ENCODE results near the gene DNAJB13.

DNAJB13 gene

DNA sequence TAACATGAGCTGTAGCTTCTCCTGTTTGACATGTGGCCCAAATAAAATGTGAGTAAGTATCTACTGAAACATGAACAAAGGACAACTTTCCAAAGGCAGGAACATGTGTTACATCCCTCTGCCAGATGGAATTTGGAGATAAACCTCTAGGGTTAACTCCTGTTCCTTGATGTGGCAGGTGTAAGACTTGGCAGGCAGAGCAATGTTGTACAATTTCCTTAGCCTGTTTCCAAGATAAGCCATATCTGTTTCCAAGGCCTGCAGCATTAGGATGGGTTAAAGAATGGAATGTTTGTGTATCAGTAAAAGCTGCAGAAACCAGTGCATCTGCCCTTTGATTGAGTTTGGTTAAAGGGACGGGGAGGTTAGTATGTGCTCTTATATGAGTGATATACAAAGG lies 8.8 kb upstream of the DNAJB13 start:
- TF ChIP-seq, protein P1, sequence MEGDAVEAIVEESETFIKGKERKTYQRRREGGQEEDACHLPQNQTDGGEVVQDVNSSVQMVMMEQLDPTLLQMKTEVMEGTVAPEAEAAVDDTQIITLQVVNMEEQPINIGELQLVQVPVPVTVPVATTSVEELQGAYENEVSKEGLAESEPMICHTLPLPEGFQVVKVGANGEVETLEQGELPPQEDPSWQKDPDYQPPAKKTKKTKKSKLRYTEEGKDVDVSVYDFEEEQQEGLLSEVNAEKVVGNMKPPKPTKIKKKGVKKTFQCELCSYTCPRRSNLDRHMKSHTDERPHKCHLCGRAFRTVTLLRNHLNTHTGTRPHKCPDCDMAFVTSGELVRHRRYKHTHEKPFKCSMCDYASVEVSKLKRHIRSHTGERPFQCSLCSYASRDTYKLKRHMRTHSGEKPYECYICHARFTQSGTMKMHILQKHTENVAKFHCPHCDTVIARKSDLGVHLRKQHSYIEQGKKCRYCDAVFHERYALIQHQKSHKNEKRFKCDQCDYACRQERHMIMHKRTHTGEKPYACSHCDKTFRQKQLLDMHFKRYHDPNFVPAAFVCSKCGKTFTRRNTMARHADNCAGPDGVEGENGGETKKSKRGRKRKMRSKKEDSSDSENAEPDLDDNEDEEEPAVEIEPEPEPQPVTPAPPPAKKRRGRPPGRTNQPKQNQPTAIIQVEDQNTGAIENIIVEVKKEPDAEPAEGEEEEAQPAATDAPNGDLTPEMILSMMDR (IDR thresholded peaks at IDR 0.05; ENCODE audit: extremely low read depth, missing control alignments), result no peak
- no peak for DNase-seq (ENCODE audit: low spot score)

DNA sequence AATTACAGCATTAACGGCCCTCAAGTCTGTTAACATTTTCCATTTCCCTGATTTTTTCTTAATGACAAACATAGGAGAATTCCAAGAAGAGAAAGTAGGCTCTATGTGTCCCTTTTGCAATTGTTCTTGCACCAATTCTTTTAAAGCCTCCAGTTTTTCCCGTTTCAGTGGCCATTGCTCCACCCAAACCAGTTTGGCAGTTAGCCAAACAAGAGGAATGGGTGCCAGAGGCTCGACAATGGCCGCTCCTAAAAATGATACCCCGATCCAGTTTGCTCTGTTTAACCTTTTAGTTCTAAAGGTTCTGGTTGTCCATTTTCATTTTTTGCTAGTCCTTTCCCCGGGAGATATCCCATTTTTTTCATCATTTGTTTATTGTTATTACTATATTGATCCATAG lies 6.7 kb upstream of the DNAJB13 start:
- DNase-seq (ENCODE audit: low spot score), result no peak
- TF ChIP-seq, protein P1 (IDR thresholded peaks at IDR 0.05; ENCODE audit: extremely low read depth, missing control alignments), result no peak

DNA sequence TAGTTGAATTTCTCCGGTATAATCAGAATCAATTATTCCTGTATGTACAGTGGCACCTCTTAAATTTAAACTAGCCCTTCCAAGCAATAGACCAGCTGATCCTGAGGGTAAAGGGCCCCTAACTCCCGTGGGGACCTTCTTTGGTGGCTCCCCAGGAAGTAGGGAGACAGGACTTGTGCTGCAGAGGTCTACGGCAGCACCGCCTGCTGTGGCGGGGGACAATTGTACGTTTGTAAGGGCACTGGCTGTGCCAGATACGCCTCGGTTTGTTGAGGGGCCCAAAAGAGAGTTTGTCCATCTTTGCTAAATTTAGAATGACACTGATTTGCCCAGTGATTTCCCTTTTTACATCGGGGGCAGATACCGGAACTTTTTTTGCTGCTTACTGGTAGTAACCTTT lies 5.9 kb upstream of the DNAJB13 start:
- no peak for DNase-seq (ENCODE audit: low spot score)
- TF ChIP-seq, protein P1 (IDR thresholded peaks at IDR 0.05; ENCODE audit: extremely low read depth, missing control alignments), result no peak

DNA sequence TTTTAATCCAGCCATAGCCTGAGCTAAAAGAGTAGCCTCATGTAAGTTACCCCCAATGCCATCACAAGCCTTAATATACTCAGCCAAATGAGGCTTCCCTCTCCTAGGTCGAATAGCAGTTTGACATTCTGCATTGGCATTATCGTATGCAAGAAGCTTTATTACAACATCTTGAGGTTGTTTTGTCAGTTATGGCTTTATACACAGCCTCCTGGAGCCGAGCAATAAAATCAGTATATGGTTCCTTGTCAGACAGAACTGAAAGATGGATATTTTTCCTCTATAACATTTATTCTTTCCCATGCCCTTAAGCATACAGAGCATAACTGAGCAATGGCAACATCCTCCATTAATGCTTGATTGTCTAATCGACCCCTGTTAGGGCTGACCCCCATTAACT lies 5.4 kb upstream of the DNAJB13 start:
- DNase-seq (ENCODE audit: low spot score), result no peak
- TF ChIP-seq, protein P1 (IDR thresholded peaks at IDR 0.05; ENCODE audit: extremely low read depth, missing control alignments), result no peak

DNA sequence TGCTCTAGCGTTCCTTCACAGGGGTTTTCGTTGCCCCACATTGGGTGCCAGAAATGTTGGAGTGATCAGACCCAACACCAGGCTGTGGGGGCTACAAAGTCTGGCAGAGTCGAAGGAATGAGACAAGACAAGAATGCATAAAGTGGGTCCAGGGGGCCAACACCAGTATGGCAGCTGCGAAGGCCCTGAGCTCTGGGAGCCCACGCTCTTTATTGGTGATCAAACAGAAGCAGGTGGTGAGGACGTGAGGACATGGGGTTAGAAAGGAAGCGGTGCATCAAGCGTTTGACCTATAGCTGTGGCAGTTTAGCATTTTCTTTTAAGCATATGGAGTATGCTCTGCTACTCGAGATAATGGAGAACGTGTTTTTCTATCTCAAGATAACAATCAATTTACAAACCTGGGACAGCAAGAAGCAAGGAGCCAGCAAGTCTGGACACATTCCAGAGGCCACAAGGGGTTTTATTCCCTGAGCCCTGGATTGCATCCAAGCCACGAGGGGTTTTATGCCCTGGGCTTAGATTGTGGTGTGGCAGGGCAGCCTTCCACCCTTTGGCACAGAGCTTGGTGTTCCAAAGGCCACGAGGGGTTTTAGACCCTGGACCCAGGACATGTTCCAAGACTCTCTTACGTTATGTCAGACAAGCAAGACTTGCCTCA lies 3.9 kb upstream of the DNAJB13 start:
- no peak for DNase-seq (ENCODE audit: low spot score)
- TF ChIP-seq, protein P1 (IDR thresholded peaks at IDR 0.05; ENCODE audit: extremely low read depth, missing control alignments), result no peak

DNA sequence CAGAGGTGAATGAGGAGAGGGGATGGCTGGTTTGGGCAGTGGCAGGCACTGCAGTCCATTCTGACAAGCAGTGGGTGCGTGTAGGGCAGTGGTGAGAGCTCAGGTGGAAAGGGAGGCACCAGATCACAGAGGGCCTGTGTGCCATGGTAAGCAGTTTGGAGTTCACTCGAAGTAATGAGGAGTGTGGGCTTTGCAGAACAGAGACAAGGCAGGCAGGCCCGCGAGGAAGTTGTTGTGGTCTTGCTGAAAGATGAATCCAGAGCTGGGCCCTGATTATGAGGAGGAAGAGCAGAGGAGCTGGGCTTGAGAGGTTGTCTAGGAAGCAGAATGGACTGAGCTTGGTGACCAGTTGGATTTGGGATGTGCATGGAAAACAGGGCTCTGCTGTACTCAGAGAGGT lies 1.6 kb upstream of the DNAJB13 start:
- DNase-seq (ENCODE audit: low spot score), result no peak
- TF ChIP-seq, protein P1 (IDR thresholded peaks at IDR 0.05; ENCODE audit: extremely low read depth, missing control alignments), result no peak

DNA sequence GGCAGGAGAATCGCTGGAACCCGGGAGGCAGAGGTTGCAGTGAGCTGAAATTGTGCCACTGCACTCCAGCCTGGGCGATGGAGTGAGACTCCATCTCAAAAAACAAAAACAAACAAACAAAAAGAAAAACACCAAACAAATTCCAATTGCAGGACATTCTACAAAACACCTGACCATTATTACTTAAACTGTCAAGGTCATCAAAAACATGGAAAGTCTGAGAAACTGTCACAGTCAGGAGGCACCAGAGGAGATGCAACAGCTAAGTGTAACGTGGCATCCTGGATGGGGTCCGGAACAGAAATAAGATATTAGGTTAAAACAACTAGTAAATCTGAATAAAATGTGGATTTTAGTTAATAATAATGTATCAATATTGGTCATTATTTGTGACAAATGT lies 914 bp upstream of the DNAJB13 start:
- TF ChIP-seq, protein P1 (IDR thresholded peaks at IDR 0.05; ENCODE audit: extremely low read depth, missing control alignments), result no peak
- DNase-seq (ENCODE audit: low spot score), result no peak

Measured in GM20000 (cell line).